RCC 7860 (cell line): ENCODE results near the gene ZNF48.

Experiments
- DNase-seq: peaks from one replicate; pipeline ENCODE4 v3.0.0-alpha.2; 2015; ENCODE audit warnings: low spot score
- FAIRE-seq: peaks from 2 replicates; lab custom pipeline; 2012; peaks lifted over from hg19 to GRCh38; lab: Jason Lieb, UNC

ZNF48 gene

GRCh38 chr16:30434852-30435251, 39.6 kb downstream of the ZNF48 start:
- DNase-seq (no peak), FAIRE-seq (no peak)

GRCh38 chr16:30437511-30438046, 42.4 kb downstream of the ZNF48 start:
- DNase-seq (no peak), FAIRE-seq (no peak)

- FAIRE-seq (no peak), DNase-seq (no peak)
These were observed 43.6 kb downstream of the ZNF48 start for GRCh38 chr16:30438835-30439234.

DNA sequence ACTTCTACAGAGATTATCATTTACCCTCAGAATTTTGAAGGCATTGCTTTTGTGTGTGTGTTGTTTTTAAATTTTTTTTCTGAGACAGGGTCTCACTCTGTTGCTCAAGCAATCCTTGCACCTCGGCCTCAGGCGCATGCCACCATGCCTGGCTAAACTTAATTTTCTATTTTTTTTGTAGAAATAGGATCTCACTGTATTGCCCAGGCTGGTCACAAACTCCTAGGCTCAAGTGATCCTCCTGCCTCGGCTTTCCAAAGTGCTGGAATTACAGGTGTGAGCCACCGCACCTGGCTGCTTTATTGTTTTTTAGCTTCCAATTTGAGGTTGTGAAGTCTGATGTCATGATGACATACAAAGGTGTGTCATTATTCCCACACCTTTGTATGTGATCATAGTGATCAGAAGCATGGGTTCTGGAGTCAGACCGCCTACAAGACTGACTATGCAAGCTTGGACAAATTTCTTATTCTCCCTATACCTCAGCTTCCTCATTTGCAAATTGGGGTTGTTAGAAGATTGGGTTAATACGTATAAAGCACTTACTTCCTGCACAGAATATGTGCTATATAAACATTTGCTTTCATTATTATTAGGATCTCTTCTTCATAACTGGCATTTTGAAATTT, 44.6 kb downstream of the ZNF48 start:
- no peak for DNase-seq
- FAIRE-seq: no peak

DNA sequence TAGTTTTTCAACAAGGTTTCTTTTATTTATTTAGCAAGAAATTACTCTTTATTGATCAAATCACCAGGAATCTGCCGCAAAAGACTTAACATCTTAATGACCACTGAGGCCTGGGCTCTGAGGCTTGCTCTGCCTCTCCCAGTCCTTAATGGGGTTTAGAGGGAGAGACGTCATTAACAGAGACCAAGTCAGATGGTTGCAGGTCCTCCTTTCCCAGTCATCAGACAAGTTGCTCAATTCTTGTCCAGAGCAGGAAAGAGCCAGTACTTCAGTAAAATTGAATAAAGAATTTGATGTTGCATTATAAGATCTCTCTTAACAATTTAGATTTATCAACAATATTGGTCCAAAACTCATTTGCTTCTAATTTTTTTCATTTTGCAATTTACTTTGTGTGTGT, 48.4 kb downstream of the ZNF48 start:
- DNase-seq (no peak), FAIRE-seq (no peak)

DNA sequence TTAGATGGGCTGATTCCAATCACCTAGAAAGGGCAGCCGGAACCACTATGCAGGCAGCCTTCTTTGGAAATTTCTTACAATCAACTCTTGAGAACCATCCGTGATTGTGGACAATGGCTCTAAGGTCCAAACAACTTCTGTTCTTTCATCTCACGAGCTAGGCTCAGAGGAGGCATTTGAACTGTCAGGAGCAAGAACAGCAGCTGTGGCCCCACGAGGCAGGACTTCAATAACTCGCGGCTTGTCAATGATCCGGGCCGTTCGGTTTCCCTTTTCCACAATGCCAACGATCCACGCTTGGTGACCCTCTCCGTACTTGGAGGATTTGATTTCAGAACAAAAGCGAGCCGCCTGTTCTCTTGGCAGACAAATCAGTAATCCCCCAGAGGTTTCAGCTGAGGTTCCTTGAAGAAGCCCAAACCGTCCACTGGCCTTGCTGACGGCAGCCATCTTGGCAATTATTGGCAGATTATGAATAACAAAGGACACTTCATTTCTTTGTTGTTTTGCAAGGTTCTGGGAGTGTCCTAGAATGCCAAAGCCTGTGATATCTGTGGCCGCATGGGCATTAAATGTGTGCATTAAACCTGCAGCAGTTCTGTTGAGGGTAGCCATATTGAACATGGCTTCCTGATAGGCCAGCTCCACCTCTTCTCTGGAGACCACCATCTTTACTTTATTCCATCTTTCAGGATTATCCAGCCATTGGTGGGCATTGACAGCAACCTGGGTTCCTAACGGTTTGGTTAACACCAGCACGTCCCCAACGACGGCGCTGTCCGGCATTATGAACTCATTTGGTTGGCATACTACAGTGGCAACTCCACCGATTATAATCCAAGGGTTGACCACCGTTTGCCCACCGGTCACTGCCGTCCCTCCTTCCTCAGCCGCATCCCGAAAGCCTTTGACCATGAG, 49.3 kb downstream of the ZNF48 start:
- no peak for FAIRE-seq
- DNase-seq: no peak

DNA sequence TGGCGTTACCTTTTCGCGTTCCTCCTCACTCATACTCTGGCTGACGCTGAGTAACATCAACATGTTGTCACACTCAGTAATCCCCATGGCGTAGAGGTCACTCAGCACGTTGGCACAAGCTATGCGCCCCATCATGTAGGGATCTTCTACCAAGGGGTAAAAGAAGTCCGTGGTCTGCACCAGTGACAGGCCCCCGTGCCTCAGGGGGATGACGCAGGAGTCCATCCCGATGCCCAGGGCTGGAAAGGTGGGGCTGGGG, 49.9 kb downstream of the ZNF48 start:
- DNase-seq: no peak
- no peak for FAIRE-seq

DNA sequence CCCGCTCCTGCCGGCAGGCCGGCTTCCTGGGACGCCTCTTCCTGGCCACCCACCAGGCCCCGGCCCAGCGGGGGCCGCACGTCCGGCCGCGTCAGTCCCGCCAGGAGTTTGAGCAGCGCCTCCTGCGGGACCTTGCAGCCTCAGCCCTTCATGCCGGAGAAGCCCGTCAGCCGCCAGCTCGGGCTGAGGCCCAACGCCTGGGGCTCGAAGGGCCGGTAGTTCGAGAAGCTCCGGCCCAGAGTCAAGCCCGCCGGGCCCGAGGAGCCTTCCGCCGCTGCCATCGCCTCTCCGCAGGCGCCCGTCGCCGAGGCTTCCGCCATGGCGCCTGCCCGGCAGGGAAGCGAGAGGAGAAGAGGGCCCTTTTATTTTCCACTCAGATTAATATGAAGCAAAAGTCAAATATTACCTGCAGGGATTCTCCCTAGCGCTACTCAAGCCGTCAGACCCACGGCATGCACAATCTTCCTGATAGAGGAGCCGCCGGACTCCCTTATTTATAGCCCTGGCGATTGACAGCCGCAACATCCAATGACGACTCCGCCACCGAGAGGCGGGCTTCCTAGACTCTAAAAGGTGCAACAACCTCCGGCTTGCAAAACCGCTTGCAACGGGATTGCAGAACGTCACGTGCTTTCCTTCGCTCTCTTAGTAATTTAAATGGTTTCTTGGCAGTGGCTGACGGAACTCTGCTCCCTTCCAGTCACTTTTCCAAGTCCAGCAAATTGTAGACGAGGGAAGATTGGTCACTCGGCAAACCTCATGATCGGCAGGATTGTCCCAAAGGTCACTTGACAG, 50.4 kb downstream of the ZNF48 start, which contains the start of gene SEPHS2:
Gene SEPHS2, minus strand, starts transcription at position 467 of the 795 bp plus-strand sequence. Its CDS starts 147 bp downstream, at position 320.
- DNase-seq (peak; percentile 90), FAIRE-seq (peak; percentile 25)

- DNase-seq (no peak), FAIRE-seq (no peak)
These were observed 51.0 kb downstream of the ZNF48 start for GRCh38 chr16:30446203-30446595.

GRCh38 chr16:30447512-30448226, 52.4 kb downstream of the ZNF48 start:
- FAIRE-seq (no peak), DNase-seq (no peak)

DNA sequence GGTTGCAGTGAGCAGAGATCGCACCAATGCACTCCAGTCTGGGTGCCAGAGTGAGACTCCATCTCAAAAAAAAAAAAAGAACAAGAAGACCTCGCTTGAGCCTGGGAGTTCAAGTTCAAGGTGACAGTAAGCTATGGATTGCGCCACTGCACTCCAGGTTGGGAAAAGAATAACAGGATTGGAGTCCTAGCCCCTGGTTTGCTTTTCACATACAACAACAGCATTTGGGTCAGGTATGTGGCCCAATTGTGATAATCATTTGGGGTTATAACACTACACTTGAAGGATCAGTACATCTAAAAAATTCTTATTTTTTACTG, 53.9 kb downstream of the ZNF48 start:
- no peak for DNase-seq
- no peak for FAIRE-seq
